ENCODE results near the gene GMPPB.

GRCh38 chr3:49712631-49713317 lies 11.0 kb downstream of the GMPPB start:
- TF ChIP-seq, protein P1, sequence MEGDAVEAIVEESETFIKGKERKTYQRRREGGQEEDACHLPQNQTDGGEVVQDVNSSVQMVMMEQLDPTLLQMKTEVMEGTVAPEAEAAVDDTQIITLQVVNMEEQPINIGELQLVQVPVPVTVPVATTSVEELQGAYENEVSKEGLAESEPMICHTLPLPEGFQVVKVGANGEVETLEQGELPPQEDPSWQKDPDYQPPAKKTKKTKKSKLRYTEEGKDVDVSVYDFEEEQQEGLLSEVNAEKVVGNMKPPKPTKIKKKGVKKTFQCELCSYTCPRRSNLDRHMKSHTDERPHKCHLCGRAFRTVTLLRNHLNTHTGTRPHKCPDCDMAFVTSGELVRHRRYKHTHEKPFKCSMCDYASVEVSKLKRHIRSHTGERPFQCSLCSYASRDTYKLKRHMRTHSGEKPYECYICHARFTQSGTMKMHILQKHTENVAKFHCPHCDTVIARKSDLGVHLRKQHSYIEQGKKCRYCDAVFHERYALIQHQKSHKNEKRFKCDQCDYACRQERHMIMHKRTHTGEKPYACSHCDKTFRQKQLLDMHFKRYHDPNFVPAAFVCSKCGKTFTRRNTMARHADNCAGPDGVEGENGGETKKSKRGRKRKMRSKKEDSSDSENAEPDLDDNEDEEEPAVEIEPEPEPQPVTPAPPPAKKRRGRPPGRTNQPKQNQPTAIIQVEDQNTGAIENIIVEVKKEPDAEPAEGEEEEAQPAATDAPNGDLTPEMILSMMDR (IDR thresholded peaks at IDR 0.05) = no peak
- TF ChIP-seq EP300 (IDR thresholded peaks at IDR 0.05) (no peak), POLR2A (IDR thresholded peaks at IDR 0.05) (no peak), POLR2AphosphoS5 (IDR thresholded peaks at IDR 0.05) (no peak)

Data from sigmoid colon (tissue), 4 donors.